Head of caudate nucleus (tissue), 42 donors: Measurements from ENCODE around the gene BCAS3.
"Not testable (repeated sequence)": the region's sequence is repeated elsewhere in the genome, so short reads cannot be mapped to it uniquely, and the experiment has no call there.

Experiments used
- DNase-seq, 42 donors: peaks; one replicate each; pipeline versions ENCODE4 v3.0.0 to v3.0.0-alpha.2; 2020 to 2021; ENCODE audit warnings: mixed read lengths in 7 of 42
- intact Hi-C: fragments of 100-400 bp; cut with DNase I; formaldehyde crosslinking; loops from one replicate; pipeline ENCODE4 v1.15.0; 2022

BCAS3 gene

DNA sequence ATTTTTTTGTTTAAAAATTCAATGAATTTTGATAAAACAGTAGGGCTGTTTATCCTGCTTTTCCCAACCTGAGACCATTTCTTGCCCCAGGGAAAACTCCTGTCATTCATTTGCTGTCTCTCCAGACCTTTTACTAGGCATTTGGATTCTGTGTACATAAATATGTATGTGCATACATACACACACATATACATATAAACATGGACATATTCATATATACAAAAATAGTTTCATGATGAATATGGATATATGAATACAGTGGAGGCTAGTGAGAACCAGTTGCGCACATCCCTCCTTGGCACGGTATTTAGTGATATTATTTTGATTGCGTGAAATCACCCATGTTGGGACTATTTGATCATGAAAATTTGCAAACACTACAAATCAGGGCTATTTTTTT lies 269.9 kb downstream of the BCAS3 start:
- intact Hi-C loops, result no loop called here
- no peak for DNase-seq

DNA sequence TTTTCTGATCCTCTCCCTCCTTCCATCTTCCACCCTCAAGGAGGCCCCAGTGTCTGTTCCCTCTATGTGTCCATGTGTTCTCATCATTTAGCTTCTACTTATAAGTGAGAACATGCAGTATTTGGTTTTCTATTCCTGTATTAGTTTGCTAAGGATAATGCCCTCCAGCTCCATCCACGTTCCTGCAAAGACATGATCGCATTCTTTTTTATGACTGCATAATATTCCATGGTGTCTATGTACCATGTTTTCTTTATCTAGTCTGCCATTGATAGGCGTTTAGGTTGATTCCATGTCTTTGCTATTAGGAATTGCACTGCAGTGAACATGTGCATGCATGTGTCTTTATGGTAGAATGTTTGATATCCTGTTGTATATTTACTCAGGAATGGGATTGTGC lies 275.1 kb downstream of the BCAS3 start:
- DNase-seq, result no peak
- intact Hi-C loops, result no loop called here

- no peak for DNase-seq
- intact Hi-C loops, result no loop called here
These were observed 281.4 kb downstream of the BCAS3 start for GRCh38 chr17:60959011-60959410.

DNA sequence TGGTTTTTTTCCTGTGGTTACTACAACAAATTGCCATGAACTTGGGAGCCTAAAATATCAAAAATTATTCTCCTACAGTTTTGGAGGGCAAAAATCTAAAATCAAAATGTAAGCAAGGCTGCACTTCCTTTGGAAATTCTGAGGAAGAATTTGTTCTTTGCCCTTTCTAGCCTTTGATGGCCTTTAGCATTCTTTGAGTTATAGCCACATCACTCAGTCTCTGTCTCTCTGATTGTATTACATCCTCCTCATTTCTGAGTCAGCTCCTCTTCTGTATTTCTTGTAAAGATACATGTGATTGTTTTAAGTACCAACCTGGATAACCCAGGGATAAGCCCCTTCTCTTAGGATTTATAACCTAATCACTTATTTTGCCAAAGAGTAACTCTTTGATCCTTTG lies 282.0 kb downstream of the BCAS3 start:
- intact Hi-C loops, result no loop called here

DNA sequence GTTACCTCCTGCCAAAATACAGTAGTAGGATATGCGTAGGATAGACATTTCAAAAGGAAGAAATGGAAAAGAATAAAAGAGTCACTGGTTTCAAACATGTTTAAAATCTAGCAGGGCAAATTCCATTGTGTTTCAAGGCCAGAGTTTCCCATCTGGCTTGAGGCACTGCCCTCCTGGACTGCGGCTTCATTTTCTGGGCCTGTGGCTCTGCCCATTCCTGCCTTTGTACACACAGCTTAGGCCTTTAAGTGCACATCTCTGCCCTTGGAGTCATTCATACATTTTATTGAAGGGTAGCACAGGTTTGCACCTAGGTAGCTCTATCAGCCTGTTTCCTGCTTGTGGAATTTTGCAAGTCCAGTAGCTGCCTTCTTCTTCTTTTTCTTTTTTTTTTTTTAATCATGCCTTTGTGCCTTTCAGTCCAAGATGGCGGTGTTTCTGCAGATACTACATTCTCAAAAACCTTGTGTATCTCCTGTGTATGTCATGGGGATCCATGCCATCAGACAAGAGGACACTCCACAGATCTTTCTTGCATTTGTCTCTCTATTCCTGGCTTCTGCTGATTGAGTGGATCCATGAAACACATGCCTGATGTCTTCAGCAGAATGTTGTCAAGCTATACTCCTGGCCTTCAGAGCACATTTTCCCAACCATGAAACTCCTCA lies 282.9 kb downstream of the BCAS3 start:
- DNase-seq, result no peak
- intact Hi-C loops, result no loop called here

More for the DNA sequence above, 282.0 kb downstream of the BCAS3 start:
- DNase-seq, result no peak

GRCh38 chr17:60964160-60964559 lies 286.5 kb downstream of the BCAS3 start:
- intact Hi-C loops, result no loop called here
- no peak for DNase-seq

DNA sequence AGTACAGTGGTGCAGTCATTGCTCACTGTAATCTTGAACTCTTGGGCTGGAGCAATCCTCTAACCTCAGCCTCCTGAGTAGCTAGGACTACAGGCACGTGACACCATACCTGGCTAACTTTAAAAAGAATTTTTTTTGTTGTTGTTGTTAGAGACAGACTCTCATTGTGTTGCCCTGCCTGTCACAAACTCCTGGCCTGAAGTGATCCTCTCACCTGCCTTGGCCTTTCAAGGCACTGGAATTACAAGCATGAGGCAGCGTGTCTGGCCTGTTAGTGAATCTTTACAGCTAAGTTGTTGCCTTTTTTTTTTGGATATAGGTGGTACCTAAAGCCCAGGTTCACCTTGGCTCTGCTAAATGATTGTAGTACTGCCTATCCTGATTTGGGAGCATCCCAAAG lies 290.6 kb downstream of the BCAS3 start:
- intact Hi-C loops, result no loop called here

DNA sequence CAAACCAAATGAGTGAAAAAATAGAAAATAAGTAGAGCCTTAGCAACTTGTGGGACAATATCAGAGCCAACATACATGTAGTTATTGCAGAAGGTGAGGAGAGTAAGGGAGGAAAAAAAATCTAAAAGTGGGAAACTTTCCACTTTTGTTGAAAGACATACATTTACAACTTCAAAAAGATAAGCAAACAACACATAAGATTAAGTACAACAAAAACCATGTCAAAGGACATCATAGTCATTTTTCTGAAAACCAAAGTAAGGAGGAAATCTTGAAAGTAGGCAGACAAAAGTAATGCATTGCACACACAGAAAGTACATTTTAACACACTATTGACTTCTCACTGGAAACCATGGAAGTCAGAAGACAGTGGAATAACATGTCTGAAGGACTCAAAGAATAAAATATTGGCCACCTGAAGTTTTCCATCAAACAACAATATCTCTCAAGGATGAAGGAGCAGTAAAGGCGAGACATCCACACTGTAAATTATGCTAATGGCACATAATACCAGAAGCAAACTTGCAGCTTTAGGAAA lies 291.9 kb downstream of the BCAS3 start:
- intact Hi-C loops, result no loop called here
- DNase-seq, result no peak

More for the DNA sequence above, 290.6 kb downstream of the BCAS3 start:
- DNase-seq, result no peak

GRCh38 chr17:60970741-60971140 lies 293.1 kb downstream of the BCAS3 start:
- intact Hi-C loops, result no loop called here
- DNase-seq, result no peak

GRCh38 chr17:60971515-60972369 lies 294.1 kb downstream of the BCAS3 start:
- peak in 2 of 42 donors; percentile 2 for DNase-seq

DNA sequence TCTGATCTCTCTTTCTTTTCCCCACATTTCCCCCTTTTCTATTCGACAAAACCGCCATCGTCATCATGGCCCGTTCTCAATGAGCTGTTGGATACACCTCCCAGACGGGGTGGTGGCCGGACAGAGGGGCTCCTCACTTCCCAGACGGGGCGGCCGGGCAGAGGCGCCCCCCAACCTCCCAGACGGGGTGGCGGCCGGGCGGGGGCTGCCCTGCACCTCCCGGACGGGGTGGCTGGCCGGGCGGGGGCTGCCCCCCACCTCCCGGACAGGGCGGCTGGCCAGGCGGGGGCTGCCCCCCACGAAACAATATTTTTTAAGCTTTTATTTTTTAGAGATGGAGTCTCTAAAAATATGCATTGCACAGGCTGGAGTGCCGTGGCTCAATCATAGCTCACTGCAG lies 299.2 kb downstream of the BCAS3 start:
- intact Hi-C loops, DNase-seq: not testable (repeated sequence)

More at GRCh38 chr17:60971515-60972369, 294.1 kb downstream of the BCAS3 start:
- intact Hi-C loops, result no loop called here

DNA sequence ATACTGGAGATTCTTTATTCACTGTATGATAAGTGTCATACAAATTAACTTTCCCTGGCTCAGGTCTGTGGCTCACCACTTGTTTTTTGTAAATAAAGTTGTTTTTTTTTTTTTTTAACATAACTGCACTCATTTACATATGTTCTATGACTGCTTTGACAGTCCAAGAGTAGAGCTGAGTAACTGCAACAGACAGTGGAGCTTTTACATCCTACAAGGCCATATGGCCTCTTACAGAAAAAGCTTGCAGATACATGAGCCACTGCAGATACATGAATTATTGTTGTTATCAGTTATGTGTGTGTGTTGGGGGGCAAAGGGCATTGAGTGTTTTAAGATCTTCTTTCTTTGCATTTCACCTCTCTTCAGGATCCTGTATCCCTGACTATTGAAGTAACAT lies 311.7 kb downstream of the BCAS3 start:
- no peak for DNase-seq
- intact Hi-C loops, result no loop called here

- intact Hi-C loops, result no loop called here
- no peak for DNase-seq
These were observed 312.2 kb downstream of the BCAS3 start for GRCh38 chr17:60989846-60990245.

- no peak for DNase-seq
- intact Hi-C loops, result no loop called here
These were observed 315.8 kb downstream of the BCAS3 start for GRCh38 chr17:60993497-60993896.

DNA sequence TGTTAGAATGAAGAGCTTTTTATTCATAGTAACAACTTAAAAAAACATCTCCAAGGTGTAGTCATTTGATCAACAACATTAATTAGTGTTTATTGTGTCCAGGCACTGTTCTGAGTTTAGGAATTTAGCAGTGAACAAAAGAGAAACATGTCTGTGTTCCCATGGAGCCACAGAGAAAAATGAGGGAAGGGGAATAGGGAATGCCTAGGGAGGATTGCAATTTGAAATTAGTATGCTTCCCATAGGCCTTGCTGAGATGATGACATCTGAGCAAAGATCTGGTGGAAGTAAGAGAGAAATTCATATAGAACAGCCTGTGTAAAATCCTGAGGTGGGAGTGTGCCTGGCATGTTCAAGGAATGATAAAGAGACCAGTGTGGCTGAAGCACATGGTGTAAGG lies 318.0 kb downstream of the BCAS3 start:
- intact Hi-C loops, result no loop called here
- no peak for DNase-seq

GRCh38 chr17:61000911-61001310 lies 323.3 kb downstream of the BCAS3 start:
- intact Hi-C loops, result no loop called here
- DNase-seq, result no peak

DNA sequence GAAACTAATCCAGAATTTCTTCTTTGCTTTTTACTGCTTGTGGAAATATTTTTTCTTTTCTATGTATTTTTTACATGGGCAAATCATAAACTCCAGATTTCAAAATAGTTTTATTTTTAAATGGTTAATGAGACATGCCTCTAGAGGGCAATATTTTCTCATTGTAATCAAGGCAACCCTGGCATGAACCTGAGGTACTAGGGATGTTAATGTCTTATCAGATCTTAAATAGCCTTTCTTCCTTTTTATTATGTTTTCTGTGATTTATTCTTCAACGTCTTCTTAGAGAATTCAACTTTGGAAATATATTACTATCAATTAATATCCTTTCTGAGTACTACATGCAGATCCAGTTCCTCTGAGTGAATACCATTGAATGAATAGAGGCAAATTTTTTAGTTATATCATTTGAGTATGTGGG lies 324.7 kb downstream of the BCAS3 start:
- intact Hi-C loops, result no loop called here
- DNase-seq, result peak in 3 of 42 donors; percentile 10 to 39 (median 14)

GRCh38 chr17:61005358-61005757 lies 327.7 kb downstream of the BCAS3 start:
- intact Hi-C loops, result no loop called here
- DNase-seq, result no peak

DNA sequence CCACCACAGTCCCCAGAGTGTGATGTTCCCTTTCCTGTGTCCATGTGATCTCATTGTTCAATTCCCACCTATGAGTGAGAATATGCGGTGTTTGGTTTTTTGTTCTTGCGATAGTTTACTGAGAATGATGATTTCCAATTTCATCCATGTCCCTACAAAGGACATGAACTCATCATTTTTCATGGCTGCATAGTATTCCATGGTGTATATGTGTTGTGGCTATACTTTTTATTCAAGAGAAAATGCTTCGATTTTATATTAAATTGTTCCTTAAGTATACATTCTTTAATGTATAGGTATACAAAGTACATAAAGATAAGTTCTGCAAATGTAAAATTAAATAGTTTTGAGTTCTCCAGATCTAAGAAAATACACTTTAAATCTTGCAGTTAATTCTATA lies 328.3 kb downstream of the BCAS3 start:
- DNase-seq, intact Hi-C loops: not testable (repeated sequence)

DNA sequence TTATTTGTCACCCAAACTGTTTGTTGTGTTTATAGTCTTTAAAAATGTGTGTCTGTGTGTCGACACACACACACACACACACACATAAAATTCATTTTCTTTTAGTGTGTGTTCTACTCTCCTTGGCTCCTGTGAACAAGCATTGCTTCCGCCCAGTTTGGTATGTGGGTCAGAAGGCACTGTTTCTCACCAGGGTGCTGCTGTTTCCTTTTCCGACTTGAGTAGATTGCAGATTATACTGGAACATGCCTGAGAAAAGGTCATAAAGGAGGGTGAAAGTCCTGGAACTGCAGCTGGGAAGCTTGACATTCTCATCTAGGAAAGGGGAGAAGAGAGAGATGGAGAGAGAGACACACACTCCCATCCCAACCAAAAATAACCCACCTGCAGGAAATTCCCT lies 330.3 kb downstream of the BCAS3 start:
- intact Hi-C loops, result no loop called here
- DNase-seq, result no peak
